ENCODE results near the gene MS4A6A. TPM values are rescaled to one million over a fixed set of nuclear protein-coding genes. Genes with fewer than 3 reads are reported as not detected.

Gene MS4A6A
- total RNA-seq, 1 experiment from 2014 or later = 0.52 TPM

DNA sequence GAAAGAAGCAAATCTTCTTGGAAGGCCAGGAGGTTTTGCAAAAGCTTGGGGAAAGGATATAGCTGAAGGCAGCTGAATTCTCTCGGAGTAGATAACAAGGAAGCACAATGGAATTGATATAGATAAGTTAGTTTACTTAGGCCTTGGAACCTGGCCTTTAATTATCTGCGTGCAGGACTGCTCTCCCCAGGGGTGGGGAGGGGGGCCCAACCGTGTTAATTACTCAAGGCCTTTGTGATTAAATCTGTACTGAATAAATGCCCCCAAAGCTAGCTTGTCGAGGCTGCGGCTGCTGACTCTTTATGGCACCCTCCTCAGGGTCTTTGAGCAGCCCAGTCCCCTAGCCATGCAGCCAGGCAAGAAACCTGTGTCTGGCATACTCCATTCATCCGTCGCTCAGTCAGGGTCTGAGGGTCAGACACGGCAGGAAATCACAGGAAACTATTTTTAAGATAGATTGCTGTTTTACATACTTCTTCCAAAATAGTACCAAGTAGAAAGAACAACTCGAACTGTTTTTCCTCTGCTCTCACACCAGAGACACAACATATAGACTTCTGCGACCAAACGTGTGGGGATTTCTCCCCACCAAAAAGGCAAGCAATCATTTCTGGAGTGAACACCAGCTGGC lies 58.0 kb downstream of the MS4A6A start:
- no peak overlapping the region for H3K27ac ChIP-seq (ENCODE audit: low read depth, low read length)
- no peak for ATAC-seq
- no peaks in the 10 kb centered on the region for H4K20me1 ChIP-seq (ENCODE audit: insufficient read depth)
- no peak for DNase-seq (ENCODE audit: low read depth, low spot score)
- POLR2A ChIA-PET = no interaction called here
- H3K9ac ChIP-seq (ENCODE audit: low read length) = no peak overlapping the region
- peaks cover 3 to 16% of the 10 kb centered on the region in 2 experiments; a peak in 3 of 4 replicates for H3K4me1 ChIP-seq (ENCODE audit: control insufficient read depth in 1 of 2, insufficient read depth in 2 of 2, low read length in 2 of 2)
- no peaks in the 10 kb centered on the region for H3K9me2 ChIP-seq (ENCODE audit: insufficient read depth)
- H3K36me3 ChIP-seq (ENCODE audit: control insufficient read depth in 1 of 2, insufficient read depth in 2 of 2, low read length in 2 of 2) = no peaks in the 10 kb centered on the region
- intact Hi-C loops (cut with micrococcal nuclease) = no loop called here
- BruUV-seq (replicated peaks) = no TSS peak
- H3K4me2 ChIP-seq (ENCODE audit: low read length) = no peak overlapping the region
- no peak overlapping the region for H2AFZ ChIP-seq (ENCODE audit: low read depth, low read length, poor library complexity, severe bottlenecking)
- no peak overlapping the region for H3K4me3 ChIP-seq (replicated peaks in 1 of 2; ENCODE audit: low read depth in 1 of 2, low read length in 2 of 2)
- CTCF ChIA-PET = no interaction called here
- RAD21 ChIA-PET (ENCODE audit: low non-redundant PET in 1 of 2, low total read pairs in 2 of 2, uncharacterized antibody in 2 of 2, unreplicated experiment in 2 of 2) = no interaction called here
- H3K9me3 ChIP-seq (ENCODE audit: control insufficient read depth in 1 of 2, insufficient read depth in 1 of 2, low read depth in 1 of 2, low read length in 2 of 2) = no peaks in the 10 kb centered on the region
- TF ChIP-seq TCF7L2 (IDR thresholded peaks at IDR 0.05; ENCODE audit: borderline replicate concordance, extremely low read depth, insufficient read depth, insufficient read length) = no peak
- TF ChIP-seq SP1 (IDR thresholded peaks at IDR 0.05; ENCODE audit: low read depth) = no peak
- TF ChIP-seq ZNF274 (IDR thresholded peaks at IDR 0.05; ENCODE audit: low read depth, low read length) = no peak
- TF ChIP-seq EZH2 (IDR thresholded peaks at IDR 0.05) = no peak
- TF ChIP-seq, protein P1, sequence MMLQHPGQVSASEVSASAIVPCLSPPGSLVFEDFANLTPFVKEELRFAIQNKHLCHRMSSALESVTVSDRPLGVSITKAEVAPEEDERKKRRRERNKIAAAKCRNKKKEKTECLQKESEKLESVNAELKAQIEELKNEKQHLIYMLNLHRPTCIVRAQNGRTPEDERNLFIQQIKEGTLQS (IDR thresholded peaks at IDR 0.05) = no peak
- TF ChIP-seq EGR1 (IDR thresholded peaks at IDR 0.05; ENCODE audit: low read depth) = no peak
- no peak for TF ChIP-seq POLR2A (IDR thresholded peaks at IDR 0.05; ENCODE audit: borderline replicate concordance, extremely low read depth, insufficient read depth, insufficient read length)
- no peak for TF ChIP-seq ZFX (IDR thresholded peaks at IDR 0.05)
- TF ChIP-seq, protein P2, sequence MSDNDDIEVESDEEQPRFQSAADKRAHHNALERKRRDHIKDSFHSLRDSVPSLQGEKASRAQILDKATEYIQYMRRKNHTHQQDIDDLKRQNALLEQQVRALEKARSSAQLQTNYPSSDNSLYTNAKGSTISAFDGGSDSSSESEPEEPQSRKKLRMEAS (IDR thresholded peaks at IDR 0.05) = no peak
- TF ChIP-seq, protein P3, sequence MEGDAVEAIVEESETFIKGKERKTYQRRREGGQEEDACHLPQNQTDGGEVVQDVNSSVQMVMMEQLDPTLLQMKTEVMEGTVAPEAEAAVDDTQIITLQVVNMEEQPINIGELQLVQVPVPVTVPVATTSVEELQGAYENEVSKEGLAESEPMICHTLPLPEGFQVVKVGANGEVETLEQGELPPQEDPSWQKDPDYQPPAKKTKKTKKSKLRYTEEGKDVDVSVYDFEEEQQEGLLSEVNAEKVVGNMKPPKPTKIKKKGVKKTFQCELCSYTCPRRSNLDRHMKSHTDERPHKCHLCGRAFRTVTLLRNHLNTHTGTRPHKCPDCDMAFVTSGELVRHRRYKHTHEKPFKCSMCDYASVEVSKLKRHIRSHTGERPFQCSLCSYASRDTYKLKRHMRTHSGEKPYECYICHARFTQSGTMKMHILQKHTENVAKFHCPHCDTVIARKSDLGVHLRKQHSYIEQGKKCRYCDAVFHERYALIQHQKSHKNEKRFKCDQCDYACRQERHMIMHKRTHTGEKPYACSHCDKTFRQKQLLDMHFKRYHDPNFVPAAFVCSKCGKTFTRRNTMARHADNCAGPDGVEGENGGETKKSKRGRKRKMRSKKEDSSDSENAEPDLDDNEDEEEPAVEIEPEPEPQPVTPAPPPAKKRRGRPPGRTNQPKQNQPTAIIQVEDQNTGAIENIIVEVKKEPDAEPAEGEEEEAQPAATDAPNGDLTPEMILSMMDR (IDR thresholded peaks at IDR 0.05 in 2 of 3, conservative IDR thresholded peaks at IDR 0.05 in 1 of 3; ENCODE audit: borderline replicate concordance in 1 of 3, insufficient read depth in 1 of 3, low read depth in 2 of 3, low read length in 2 of 3) = no peak
- no peak for TF ChIP-seq EZH2phosphoT487 (IDR thresholded peaks at IDR 0.05; ENCODE audit: borderline replicate concordance)
- no peak for TF ChIP-seq SIN3A (IDR thresholded peaks at IDR 0.05; ENCODE audit: low read depth)
- no peak for TF ChIP-seq CEBPB (IDR thresholded peaks at IDR 0.05; ENCODE audit: low read depth)
- no peak for TF ChIP-seq SRF (IDR thresholded peaks at IDR 0.05; ENCODE audit: low read depth)
- no peak for TF ChIP-seq FOSL1 (IDR thresholded peaks at IDR 0.05; ENCODE audit: low read depth)
- H3K27me3 ChIP-seq (ENCODE audit: insufficient read depth, low read length) = no peaks in the 10 kb centered on the region
- no peaks in the 10 kb centered on the region for H3K79me2 ChIP-seq (ENCODE audit: insufficient read depth, low read length)

Small RNAs within 50 kb of the gene (microRNA-seq; reads per million reads assigned to microRNA genes)
- gene MIR6503 (ENCODE audit: borderline number of aligned reads) = not detected

Other genes with a start within 250 kb of the MS4A6A start
- gene OOSP1, start 244.7 kb downstream of the MS4A6A start, total RNA-seq (2021; ENCODE audit: unreplicated experiment) = not detected
- not detected for gene OOSP4A, start 219.1 kb downstream of the MS4A6A start, total RNA-seq (2021; ENCODE audit: unreplicated experiment)
- gene OOSP4B, start 165.9 kb downstream of the MS4A6A start, total RNA-seq (2021; ENCODE audit: unreplicated experiment) = not detected
- not detected for gene OOSP2, start 142.7 kb downstream of the MS4A6A start, total RNA-seq (2021; ENCODE audit: unreplicated experiment)
- gene MS4A3, start 126.4 kb downstream of the MS4A6A start, total RNA-seq (2021; ENCODE audit: unreplicated experiment) = not detected
- gene MS4A2, start 94.4 kb downstream of the MS4A6A start, total RNA-seq (2021; ENCODE audit: unreplicated experiment) = not detected
- not detected for gene MS4A4E, start 60.1 kb upstream of the MS4A6A start, total RNA-seq (2021; ENCODE audit: unreplicated experiment)
- 0.22 TPM for gene MS4A4A, start 97.6 kb upstream of the MS4A6A start, total RNA-seq (2021; ENCODE audit: unreplicated experiment)
- not detected for gene MS4A6E, start 144.2 kb upstream of the MS4A6A start, total RNA-seq (2021; ENCODE audit: unreplicated experiment)
- gene MS4A7, start 195.4 kb upstream of the MS4A6A start, total RNA-seq (2021; ENCODE audit: unreplicated experiment) = 0.22 TPM
- not detected for gene MS4A14, start 213.4 kb upstream of the MS4A6A start, total RNA-seq (2021; ENCODE audit: unreplicated experiment)
- gene MS4A5, start 246.5 kb upstream of the MS4A6A start, total RNA-seq (2021; ENCODE audit: unreplicated experiment) = not detected

Data from HCT116 (cell line).